HG02973 (cell line): ENCODE data around the gene MELK.
A peak's percentile ranks its signal among the peaks of the same experiment; 100 is the strongest.
"Not testable (repeated sequence)": the region's sequence is repeated elsewhere in the genome, so short reads cannot be mapped to it uniquely, and the experiment has no call there.

Source experiments
- ATAC-seq: cut with Tn5 transposase; IDR thresholded peaks from one replicate; pipeline ENCODE4 v1.9.1; 2021; ENCODE audit warnings: moderate library complexity; ENCODE audit not compliant: unreplicated experiment

MELK gene

GRCh38 chr9:36572515-36573418 lies at the start of gene MELK:
MELK (plus strand) TSS chr9:36572895; CDS start chr9:36581682, 8,787 bp downstream.
- ATAC-seq: peak; percentile 54

GRCh38 chr9:36530224-36530623 lies 42.5 kb upstream of the MELK start:
- ATAC-seq: no peak

GRCh38 chr9:36532353-36532752 lies 40.3 kb upstream of the MELK start:
- ATAC-seq: no peak

- not testable (repeated sequence) for ATAC-seq
Measured at GRCh38 chr9:36533726-36534125, 39.0 kb upstream of the MELK start.

GRCh38 chr9:36535107-36535506 lies 37.6 kb upstream of the MELK start:
- ATAC-seq: no peak

GRCh38 chr9:36537861-36538260 lies 34.8 kb upstream of the MELK start:
- no peak for ATAC-seq

- no peak for ATAC-seq
Measured at GRCh38 chr9:36542355-36542754, 30.3 kb upstream of the MELK start.

- no peak for ATAC-seq
Measured at GRCh38 chr9:36543916-36544315, 28.8 kb upstream of the MELK start.

GRCh38 chr9:36547598-36547997 lies 25.1 kb upstream of the MELK start:
- ATAC-seq: no peak

- ATAC-seq: no peak
Measured at GRCh38 chr9:36548454-36548853, 24.2 kb upstream of the MELK start.

- no peak for ATAC-seq
Measured at GRCh38 chr9:36550135-36550534, 22.6 kb upstream of the MELK start.

- ATAC-seq: peak; percentile 60
Measured at GRCh38 chr9:36550631-36551098, 22.0 kb upstream of the MELK start.

- no peak for ATAC-seq
Measured at GRCh38 chr9:36551129-36551528, 21.6 kb upstream of the MELK start.

- no peak for ATAC-seq
Measured at GRCh38 chr9:36551910-36552309, 20.8 kb upstream of the MELK start.

- ATAC-seq: no peak
Measured at GRCh38 chr9:36559036-36559695, 13.5 kb upstream of the MELK start.

- no peak for ATAC-seq
Measured at GRCh38 chr9:36560771-36561170, 11.9 kb upstream of the MELK start.

GRCh38 chr9:36562801-36563200 lies 9.9 kb upstream of the MELK start:
- not testable (repeated sequence) for ATAC-seq

GRCh38 chr9:36566813-36567221 lies 5.9 kb upstream of the MELK start:
- no peak for ATAC-seq

GRCh38 chr9:36568681-36569080 lies 4.0 kb upstream of the MELK start:
- ATAC-seq: not testable (repeated sequence)

- no peak for ATAC-seq
Measured at GRCh38 chr9:36571333-36571732, 1.4 kb upstream of the MELK start.

GRCh38 chr9:36574045-36574444 lies 1.4 kb downstream of the MELK start:
- ATAC-seq: not testable (repeated sequence)

GRCh38 chr9:36575411-36575882 lies 2.8 kb downstream of the MELK start:
- ATAC-seq: no peak
